NCI-H345 treated with DMSO at 0.1 percent for 48 hours (cell line): Measurements from ENCODE around the gene SHISA6.

Experiments used
- DNase-seq: peaks from one replicate; lab custom pipeline; 2025; ENCODE audit not compliant: unreplicated experiment; lab: John Stamatoyannopoulos, UW

The SHISA6 gene

DNA sequence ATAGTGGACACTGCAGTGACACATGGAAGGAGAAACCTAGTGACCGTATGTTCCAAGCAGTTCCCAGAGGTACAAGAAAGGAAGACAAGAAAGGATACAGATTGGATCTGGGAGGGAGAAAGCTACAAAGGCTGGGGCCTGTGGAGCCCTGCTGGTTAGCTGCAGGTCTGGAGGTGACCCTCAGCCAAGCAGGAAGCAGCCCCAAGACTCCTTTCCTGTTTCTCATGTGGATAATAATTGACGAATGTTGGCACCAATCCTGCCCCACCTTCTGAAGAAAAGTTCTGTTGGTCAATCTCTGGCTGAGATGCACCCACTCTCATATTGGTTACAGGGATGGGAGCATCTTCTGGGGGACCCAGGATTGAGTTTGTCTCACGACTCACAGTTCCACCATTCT, 99.8 kb downstream of the SHISA6 start:
- DNase-seq, result no peak

- no peak for DNase-seq
Observed at GRCh38 chr17:11342138-11342537, 101.1 kb downstream of the SHISA6 start.

DNA sequence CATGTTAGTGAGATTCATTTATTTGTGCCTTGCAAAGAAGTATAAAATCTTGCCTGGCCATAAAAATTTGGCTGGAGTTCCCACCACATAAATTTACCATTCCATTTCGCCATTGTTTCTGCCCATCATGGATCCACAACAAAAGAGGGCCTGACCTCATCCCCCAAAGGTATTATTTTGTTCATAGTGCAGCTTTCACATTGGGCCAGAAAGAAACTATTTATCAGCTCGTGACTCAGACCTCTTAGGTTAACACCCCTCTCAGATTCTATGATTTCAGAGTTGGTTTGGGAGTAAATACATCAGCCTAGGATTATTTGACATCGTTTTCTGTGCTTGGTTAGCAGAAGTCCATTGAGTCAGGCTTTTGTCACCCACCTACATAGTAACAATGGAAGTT, 108.1 kb downstream of the SHISA6 start:
- no peak for DNase-seq

DNA sequence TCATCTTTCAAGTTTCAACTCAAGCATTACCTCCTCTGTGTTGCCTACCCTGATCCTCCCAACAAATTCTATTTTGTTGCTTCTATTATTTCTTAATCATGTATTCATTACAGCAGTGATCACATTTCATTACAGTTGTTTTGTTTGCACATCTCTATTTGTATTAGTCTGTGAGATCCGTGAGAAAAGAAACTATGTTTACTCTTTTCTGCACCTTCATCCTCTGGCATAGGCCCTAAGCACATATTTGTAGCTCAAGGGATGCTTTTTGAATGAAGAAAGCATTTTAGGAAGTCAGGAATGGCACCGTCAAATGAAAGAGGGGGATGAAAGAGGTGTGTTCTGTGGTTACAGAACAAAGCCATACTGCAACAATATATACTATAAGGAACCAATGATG, 110.5 kb downstream of the SHISA6 start:
- no peak for DNase-seq

DNA sequence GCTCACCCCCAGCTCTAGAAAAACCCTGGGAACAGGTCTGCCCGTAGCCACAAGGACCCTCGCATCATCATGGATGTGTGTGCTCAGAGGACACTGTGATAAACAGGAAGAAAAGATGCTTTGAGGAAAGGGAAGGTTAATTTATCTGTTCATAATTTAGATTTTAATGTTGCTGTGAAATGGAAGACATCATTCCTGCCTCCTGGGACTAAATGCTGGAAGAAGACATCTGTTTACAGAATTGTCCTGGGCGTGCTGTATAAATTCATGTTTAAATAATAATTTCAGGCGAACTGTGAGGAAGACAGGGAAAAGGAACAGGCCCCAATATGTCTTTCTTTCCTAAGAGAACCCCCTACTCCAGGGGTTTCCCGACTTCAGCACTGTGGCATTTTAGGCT, 112.6 kb downstream of the SHISA6 start:
- DNase-seq, result no peak

- no peak for DNase-seq
Observed at GRCh38 chr17:11356371-11356770, 115.4 kb downstream of the SHISA6 start.

GRCh38 chr17:11363565-11364117, 122.6 kb downstream of the SHISA6 start:
- no peak for DNase-seq

- DNase-seq, result no peak
Observed at GRCh38 chr17:11366272-11366850, 125.3 kb downstream of the SHISA6 start.

- no peak for DNase-seq
Observed at GRCh38 chr17:11369575-11369974, 128.6 kb downstream of the SHISA6 start.

DNA sequence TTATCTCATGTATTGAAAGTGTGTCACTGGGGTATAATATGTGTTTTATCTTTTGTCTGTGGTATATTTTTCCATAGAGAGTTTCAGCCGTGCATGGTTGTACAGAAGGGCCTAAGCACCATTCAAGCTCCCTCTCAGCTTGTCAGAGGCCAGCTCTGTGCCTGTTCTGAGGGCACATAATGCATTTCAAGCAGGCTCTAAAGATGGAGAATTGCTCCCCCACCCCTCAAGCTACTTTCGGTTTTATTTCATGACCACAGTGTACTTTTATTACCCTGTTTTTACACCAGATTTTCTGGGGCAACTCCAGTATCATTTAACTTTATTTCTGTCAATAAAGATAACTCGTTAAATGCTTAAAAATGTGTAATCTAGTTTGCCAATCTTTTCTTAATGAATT, 131.7 kb downstream of the SHISA6 start:
- DNase-seq, result no peak

- no peak for DNase-seq
Observed at GRCh38 chr17:11378506-11378905, 137.5 kb downstream of the SHISA6 start.

- DNase-seq, result no peak
Observed at GRCh38 chr17:11380761-11381160, 139.7 kb downstream of the SHISA6 start.

- peak; percentile 53 for DNase-seq
Observed at GRCh38 chr17:11383157-11383556, 142.1 kb downstream of the SHISA6 start.

DNA sequence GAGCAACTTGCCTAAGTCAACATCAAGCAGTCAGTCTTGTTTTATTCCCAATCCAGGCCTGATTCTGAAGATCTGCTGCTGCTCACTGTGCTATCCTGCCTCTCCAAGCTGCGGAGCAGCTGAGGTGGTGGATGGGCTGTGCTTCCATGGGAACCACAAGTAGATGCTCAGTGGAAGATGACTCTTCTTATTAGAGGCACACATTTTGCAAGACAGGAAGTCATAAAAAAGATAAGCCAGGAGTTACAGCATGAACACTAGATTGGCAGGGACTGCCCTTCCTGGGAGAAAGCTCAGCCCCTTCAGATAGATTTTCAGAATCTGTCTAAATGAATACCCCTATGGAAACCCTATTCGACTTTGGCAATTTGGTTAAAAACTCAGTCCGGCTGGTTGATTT, 143.1 kb downstream of the SHISA6 start:
- no peak for DNase-seq

GRCh38 chr17:11387610-11388009, 146.6 kb downstream of the SHISA6 start:
- no peak for DNase-seq

GRCh38 chr17:11388054-11388453, 147.0 kb downstream of the SHISA6 start:
- no peak for DNase-seq

GRCh38 chr17:11389583-11389982, 148.6 kb downstream of the SHISA6 start:
- DNase-seq, result no peak

DNA sequence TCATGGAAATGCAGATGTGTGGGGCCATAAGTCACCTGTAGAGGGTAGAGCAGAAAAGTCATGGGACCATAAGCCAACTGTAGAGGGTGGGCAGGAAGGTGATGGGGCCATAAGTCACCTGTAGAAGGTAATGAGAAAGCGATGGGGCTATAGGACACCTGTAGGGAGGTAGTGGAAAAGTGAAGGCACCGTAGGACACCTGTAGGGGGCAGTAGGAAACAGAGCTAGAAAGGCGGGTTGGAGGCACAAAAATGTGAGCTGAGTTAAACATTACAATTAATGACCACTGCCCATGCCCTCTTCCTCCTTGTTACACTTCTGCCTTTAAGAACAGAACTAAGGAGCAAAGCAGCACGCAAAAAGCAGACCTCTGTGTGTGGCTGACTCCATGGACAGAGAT, 150.1 kb downstream of the SHISA6 start:
- DNase-seq, result no peak

DNA sequence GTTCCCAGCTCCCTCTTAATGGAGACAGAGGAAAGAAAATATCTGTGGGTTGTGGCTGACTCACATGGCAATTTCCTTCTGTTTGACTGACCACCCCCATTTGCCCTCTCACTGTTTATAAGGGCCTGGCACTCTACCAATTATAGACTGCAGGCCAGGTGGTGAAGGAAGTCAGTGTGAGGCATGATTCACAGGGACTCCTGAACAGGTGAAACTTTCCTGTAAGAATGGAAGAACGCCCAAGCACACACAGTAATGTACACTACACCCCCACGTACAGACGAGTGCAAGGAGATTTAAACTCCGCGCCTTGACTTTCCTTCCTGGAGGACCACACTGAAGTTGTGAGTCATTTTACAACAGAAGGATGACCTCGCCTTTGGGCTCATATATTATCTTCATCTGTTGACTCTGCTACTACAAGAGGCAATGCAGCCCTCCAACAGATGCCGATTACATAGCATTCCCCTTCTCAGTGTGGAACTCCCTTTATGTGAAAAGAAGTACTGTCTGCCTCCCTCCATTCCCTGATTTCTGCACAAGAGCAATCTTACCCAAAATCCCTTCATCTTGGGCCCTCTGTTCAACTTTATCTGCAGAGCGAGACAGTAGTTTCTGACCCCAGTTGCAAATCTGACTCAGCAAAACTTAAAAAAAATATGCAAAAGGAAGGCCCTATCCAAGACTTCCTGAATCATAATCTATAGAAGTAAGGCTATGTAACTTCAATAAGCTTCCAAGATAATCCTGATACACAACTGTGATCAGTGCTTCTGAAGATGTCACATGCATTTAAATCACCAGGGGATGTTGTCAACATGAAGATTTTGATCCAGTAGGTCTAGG, 163.6 kb downstream of the SHISA6 start:
- peak; percentile 18 for DNase-seq

DNA sequence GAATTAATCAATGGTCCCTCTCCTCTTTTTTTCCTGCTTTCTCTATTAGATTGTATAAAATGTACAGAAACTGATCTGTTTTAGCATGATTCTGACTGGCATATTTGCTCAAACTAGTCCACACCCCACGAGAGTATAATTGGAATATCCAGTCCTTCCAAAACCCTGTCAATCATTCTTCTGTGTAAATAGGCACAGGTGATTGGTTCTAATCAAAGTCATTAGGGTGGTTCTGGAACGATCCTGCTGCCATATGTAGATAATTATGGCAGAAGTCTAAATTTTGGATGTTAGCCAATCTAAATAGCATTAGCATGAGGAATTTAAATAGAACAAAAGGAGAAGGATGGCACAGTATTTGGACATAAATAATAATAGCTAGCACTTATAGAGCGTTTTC, 165.7 kb downstream of the SHISA6 start:
- DNase-seq, result peak; percentile 10

- no peak for DNase-seq
Observed at GRCh38 chr17:11412654-11413053, 171.6 kb downstream of the SHISA6 start.

GRCh38 chr17:11418342-11418741, 177.3 kb downstream of the SHISA6 start:
- DNase-seq, result no peak
